GM10847 (cell line): Measurements from ENCODE around the gene ARHGAP35.

ENCODE experiments used
- POLR2A ChIP-seq: IDR thresholded peaks from 2 replicates; pipeline ENCODE4 v1.6.1; 2011; ENCODE audit not compliant: insufficient read length; ENCODE audit errors: extremely low read depth

ARHGAP35 gene

DNA sequence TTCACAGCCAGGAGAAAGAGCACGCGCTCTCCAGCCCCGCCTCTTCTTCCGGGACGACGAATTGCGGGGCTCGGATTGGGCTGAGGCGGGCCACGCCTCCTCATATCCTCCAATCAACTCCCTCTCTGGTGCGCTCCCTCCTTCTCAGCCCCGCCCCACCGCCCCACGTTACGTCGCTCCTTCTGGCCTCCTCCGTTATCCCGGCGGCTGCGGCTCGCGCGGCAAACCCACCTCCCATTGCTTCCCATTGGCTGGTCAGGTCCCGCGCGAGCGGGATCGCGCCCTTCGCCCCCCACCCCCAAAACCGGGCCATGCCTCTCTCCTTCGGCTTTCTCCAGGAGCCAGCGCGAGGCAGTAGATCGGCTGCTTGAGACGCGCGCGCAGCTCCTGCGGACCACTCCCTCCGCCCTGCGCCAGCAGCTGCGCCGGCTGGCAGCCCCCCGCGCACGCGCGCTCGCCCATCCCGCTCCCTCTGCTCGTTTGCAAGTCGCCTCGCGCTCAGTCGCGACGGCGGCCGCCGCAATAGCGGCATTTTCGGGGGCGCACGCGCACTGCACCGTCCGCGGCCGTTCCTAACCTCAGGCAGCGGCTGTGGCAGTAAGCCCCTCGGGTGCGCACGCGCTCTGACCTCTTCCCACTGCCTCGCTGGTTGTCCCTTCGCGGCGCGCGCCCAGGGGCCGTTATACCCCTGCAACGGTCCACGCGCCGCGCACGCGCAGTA is 512 bp upstream of the ARHGAP35 start:
- TF ChIP-seq POLR2A: peak; percentile 86

- no peak for TF ChIP-seq POLR2A
Measured at GRCh38 chr19:46861691-46862502, 1.1 kb downstream of the ARHGAP35 start.

GRCh38 chr19:46862503-46862834 is 1.7 kb downstream of the ARHGAP35 start:
- no peak for TF ChIP-seq POLR2A

DNA sequence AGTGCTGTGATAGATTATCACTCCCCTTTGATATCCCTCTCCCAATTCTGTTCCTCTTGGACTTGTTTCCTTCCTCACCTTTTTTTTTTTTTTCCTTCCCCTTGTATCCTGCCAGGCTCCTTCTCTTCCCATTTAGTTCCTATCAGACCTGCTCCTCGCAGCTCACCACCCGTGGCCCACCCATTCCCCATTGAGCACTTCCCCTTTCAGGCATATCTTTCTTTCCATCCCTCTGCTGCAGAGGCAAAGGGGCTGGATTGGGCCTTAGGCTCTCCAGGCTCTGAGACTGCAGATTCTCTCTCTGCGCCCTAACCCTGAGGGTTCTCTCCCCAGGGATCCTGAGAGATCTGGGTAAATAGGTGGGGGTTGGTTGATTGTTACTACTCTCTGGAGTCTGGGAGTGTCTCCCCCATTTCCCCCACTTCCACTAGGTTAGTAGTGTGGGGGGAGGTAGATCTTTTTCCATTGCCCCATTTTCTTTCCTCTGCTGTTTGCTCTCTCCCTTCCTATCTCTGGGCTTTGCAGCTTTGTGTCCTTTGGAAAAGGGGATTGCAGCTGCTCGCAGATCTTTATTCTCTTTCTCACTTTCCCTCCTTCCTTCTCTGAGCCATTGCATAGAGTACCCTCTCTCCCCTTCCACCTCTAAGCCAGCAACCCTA is 2.3 kb downstream of the ARHGAP35 start:
- no peak for TF ChIP-seq POLR2A

- TF ChIP-seq POLR2A: no peak
Measured at GRCh38 chr19:46863818-46864629, 3.2 kb downstream of the ARHGAP35 start.

DNA sequence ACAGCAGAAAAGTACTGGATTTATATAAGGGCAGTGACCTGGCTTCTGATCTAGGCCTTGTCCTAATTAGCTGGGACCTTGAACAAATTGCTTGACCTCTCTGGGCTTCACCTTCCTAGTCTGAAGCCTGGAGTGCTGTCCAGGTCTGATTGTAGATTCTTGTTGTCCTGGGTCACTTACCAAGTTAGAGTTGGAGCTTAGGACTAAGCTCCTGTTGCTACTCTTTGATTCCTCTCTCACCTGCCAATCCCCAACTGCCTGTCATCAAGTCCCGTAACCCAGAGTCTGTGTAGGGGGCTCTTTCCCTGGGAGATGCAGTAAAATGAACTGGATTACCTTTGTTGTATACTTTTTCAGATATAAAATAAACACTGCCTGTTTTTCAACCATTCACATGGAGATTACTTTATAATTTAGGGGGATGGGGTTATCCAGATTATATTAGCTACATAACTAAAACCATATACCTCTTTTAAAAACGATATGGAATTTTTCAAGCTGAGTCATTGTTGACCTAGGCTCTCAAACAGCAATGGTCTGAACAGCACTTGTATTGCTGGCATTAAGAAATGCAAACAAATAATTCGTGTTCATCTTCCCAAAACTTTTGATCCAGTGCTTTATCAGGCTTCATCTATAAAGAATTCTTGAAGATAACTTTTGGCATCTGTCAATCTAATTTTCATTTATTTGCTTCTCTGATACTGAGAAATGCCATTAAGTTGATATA is 5.8 kb downstream of the ARHGAP35 start:
- no peak for TF ChIP-seq POLR2A

DNA sequence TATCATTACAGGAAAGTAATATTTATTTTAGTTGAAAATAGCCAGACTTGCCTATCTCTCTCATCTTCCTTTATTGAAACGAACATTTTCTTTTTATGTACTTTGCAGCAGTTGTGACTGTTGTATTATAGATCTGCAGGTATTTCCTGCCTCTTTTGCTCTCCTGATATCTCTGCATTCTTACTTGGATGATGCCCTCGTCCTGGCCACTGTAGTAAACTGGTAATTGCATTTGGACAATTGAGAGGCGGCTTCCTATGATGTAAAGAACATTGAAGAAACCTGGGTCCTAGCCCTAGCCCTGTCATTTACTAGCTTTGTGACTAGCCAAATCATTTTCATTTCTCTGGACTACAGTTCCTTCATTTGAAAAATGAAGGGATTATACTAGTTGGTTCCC is 6.4 kb downstream of the ARHGAP35 start:
- no peak for TF ChIP-seq POLR2A

- TF ChIP-seq POLR2A: no peak
Measured at GRCh38 chr19:46868025-46868802, 7.4 kb downstream of the ARHGAP35 start.

DNA sequence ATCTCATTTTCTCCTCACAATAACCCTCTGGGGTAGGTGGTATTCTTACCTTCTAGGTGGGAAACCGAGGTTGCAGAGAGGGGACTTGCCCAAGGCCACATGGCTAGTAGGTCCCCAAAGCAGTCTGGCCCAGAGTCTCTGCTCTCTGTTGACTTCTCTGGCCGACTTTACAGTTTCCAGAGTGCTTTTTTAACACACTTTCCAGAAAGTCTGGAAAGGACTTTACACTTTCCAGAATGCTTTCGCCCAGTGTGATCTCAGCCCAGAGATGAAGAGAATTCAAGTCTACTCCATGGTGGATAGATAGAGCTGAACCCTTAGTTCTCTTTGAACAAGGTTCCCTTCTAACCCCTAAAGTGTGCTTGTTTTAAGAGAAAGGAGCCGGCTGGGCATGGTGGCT is 12.2 kb downstream of the ARHGAP35 start:
- TF ChIP-seq POLR2A: no peak

- TF ChIP-seq POLR2A: no peak
Measured at GRCh38 chr19:46875234-46875633, 14.4 kb downstream of the ARHGAP35 start.

DNA sequence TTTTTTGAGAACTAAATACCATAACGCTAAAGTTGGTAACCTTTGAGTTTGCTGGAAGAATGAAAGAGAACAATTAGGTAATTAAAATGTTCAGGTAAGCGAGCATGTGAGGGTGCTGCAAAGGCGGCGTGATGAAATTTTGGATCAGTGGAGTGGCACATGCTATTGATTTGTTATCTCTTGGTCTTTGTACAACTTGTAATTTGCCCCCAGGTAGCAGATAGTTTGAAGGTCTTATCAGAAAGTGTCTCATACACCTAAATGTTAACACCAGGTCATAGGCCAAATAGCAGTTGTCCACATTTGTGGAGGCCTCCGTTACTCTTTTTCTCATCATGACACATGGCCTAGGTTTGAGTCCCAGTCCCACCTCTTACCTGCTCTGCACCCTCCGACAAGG is 14.9 kb downstream of the ARHGAP35 start:
- TF ChIP-seq POLR2A: no peak

DNA sequence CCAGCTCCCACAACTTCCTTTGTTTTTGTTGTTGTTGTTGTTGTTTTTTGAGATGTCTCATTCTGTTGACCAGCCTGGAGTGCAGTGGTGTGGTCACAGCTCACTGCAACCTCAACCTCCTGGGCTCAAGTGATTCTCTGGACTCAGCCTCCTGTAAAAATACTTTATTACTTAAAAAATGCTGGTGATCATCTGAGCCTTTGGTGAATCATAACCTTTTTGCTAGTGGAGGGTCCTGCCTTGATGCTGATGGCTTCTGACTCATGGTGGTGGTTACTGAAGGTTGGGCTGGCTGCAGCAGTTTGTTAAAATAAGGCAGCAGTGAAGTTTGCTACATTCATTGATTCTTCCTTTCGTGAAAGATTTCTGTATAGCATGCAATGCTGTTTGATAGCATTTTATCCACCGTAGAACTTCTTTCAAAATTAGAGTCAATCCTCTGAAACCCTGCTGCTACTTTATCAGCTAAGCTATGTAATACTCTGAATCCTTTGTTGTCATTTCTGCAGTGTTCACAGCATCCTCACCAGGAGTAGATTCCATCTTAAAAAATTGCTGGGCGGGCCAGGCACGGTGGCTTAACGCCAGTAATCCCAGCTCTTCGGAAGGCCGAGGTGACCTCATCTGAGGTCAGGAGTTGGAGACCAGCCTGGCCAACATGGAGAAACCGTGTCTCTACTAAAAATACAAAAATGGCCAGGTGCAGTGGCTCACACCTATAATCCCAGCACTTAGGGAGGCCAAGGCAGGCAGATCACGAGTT is 18.0 kb downstream of the ARHGAP35 start:
- no peak for TF ChIP-seq POLR2A

DNA sequence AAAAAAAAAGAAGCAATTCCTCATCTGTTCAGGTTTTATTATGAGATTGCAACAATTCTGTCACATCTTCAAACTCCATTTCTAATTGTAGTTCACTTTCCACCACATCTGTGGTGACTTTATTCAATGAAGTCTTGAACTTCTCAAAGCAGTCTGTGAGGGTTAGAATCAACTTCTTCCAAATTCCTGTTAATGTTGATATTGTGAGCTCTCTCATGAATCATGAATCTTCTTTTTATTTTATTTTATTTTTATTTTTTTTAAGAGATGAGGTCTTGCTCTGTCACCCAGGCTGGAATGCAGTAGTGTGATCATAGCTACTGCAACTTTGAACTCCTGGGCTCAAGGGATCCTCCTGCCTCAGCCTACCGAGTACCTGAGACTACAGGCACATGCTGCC is 19.6 kb downstream of the ARHGAP35 start:
- no peak for TF ChIP-seq POLR2A
